ENCODE results near the gene NDUFA1. TPM values are rescaled to one million over a fixed set of nuclear protein-coding genes. Genes with fewer than 3 reads are reported as not detected.
"Not testable (repeated sequence)": the region's sequence is repeated elsewhere in the genome, so short reads cannot be mapped to it uniquely, and the experiment has no call there.

NDUFA1 gene
- total RNA-seq, 1 donor from 2014 or later: 71.7 TPM

GRCh38 chrX:119900976-119901375 lies 29.3 kb downstream of the NDUFA1 start:
- no peak for DNase-seq (ENCODE audit: low spot score)

- no peak for DNase-seq (ENCODE audit: low spot score)
Observed at GRCh38 chrX:119916310-119916709, 44.7 kb downstream of the NDUFA1 start.

GRCh38 chrX:119917877-119918276 lies 46.2 kb downstream of the NDUFA1 start:
- no peak for DNase-seq (ENCODE audit: low spot score)

GRCh38 chrX:119919835-119920585 lies 48.4 kb downstream of the NDUFA1 start:
- DNase-seq (ENCODE audit: low spot score): no peak

- DNase-seq (ENCODE audit: low spot score): not testable (repeated sequence)
Observed at GRCh38 chrX:119922391-119922790, 50.8 kb downstream of the NDUFA1 start.

Other genes with a start within 250 kb of the NDUFA1 start
- 19.0 TPM for gene SEPTIN6, start 178.7 kb upstream of the NDUFA1 start, total RNA-seq
- gene SOWAHD, start 113.2 kb upstream of the NDUFA1 start, total RNA-seq: 0.57 TPM
- gene RPL39, start 80.2 kb upstream of the NDUFA1 start, total RNA-seq: 1,906 TPM
- gene UPF3B, start 18.9 kb upstream of the NDUFA1 start, total RNA-seq: 7.0 TPM
- 13.0 TPM for gene RNF113A, start 99 bp upstream of the NDUFA1 start, total RNA-seq
- not detected for gene AKAP14, start 24.1 kb downstream of the NDUFA1 start, total RNA-seq
- 8.0 TPM for gene NKAP, start 71.9 kb downstream of the NDUFA1 start, total RNA-seq
- gene RHOXF2B, start 205.9 kb downstream of the NDUFA1 start, total RNA-seq: not detected
- not detected for gene RHOXF1, start 244.1 kb downstream of the NDUFA1 start, total RNA-seq

Data from ureter (tissue), 1 donor.